HepG2 (cell line): ENCODE results near the gene ANKRD1. TPM values are rescaled to one million over a fixed set of nuclear protein-coding genes. Genes with fewer than 3 reads are reported as not detected.

Experiments
- ATF7-NPFF ChIP-seq: sonication (generic); formaldehyde crosslinking; IDR thresholded peaks from 2 replicates; pipeline ENCODE4 v1.8.1; 2023; ENCODE audit warnings: mild to moderate bottlenecking, low read depth, missing genetic modification reagents, moderate library complexity
- GLI4 ChIP-seq: sonication (generic); formaldehyde crosslinking; IDR thresholded peaks from 2 replicates; pipeline ENCODE4 v1.5.1; 2020; ENCODE audit warnings: missing genetic modification reagents, mild to moderate bottlenecking, moderate library complexity, borderline replicate concordance
- IRF9 ChIP-seq: sonication (generic); formaldehyde crosslinking; IDR thresholded peaks from 2 replicates; pipeline ENCODE4 v1.8.0; 2022; ENCODE audit warnings: missing genetic modification reagents, mild to moderate bottlenecking, borderline replicate concordance
- KAT2B ChIP-seq: fragments of 150-350 bp; IDR thresholded peaks from 2 replicates; pipeline ENCODE4 v1.6.1; 2014; ENCODE audit warnings: low read depth, low read length, borderline replicate concordance
- KIAA2018 ChIP-seq: sonication (generic); formaldehyde crosslinking; IDR thresholded peaks from 2 replicates; pipeline ENCODE4 v1.5.0; 2020; ENCODE audit warnings: mild to moderate bottlenecking, missing genetic modification reagents, borderline replicate concordance
- NCOA1 ChIP-seq: sonication (generic); formaldehyde crosslinking; IDR thresholded peaks from 2 replicates; pipeline ENCODE4 v1.9.0; 2021; ENCODE audit warnings: missing genetic modification reagents
- POLR2AphosphoS2 ChIP-seq: IDR thresholded peaks from 2 replicates; pipeline ENCODE4 v1.6.1; 2011; ENCODE audit warnings: low read depth, low read length, improper control_type of control experiment
- SKIL ChIP-seq: sonication (generic); formaldehyde crosslinking; IDR thresholded peaks from 2 replicates; pipeline ENCODE4 v1.8.0; 2022; ENCODE audit warnings: missing genetic modification reagents, mild to moderate bottlenecking, moderate library complexity, borderline replicate concordance
- TRIM22 ChIP-seq: fragments of 450-650 bp; IDR thresholded peaks from 2 replicates; pipeline ENCODE4 v1.6.1; 2017
- TRIM24 ChIP-seq: sonication (generic); formaldehyde crosslinking; IDR thresholded peaks from 2 replicates; pipeline ENCODE4 v1.8.0; 2022; ENCODE audit warnings: mild to moderate bottlenecking, missing genetic modification reagents
- YEATS4 ChIP-seq: sonication (generic); formaldehyde crosslinking; IDR thresholded peaks from 2 replicates; pipeline ENCODE4 v1.4.0; 2020; ENCODE audit warnings: missing genetic modification reagents, borderline replicate concordance
- ZNF329 ChIP-seq: sonication (generic); formaldehyde crosslinking; IDR thresholded peaks from 2 replicates; pipeline ENCODE4 v1.9.0; 2021; ENCODE audit warnings: low read depth, mild to moderate bottlenecking, missing genetic modification reagents
- ZNF567 ChIP-seq: sonication (generic); formaldehyde crosslinking; IDR thresholded peaks from 2 replicates; pipeline ENCODE4 v1.8.1; 2023; ENCODE audit warnings: mild to moderate bottlenecking, missing genetic modification reagents, borderline replicate concordance
- ZNF772 ChIP-seq: sonication (generic); formaldehyde crosslinking; IDR thresholded peaks from 2 replicates; pipeline ENCODE4 v1.5.0; 2020; ENCODE audit warnings: mild to moderate bottlenecking, missing genetic modification reagents
- ZNF879 ChIP-seq: sonication (generic); formaldehyde crosslinking; IDR thresholded peaks from 2 replicates; pipeline ENCODE4 v1.8.1; 2023; ENCODE audit warnings: missing genetic modification reagents
- polyA plus RNA-seq, 8 experiments: library from polyadenylated mRNA; depleted of rRNA in 3 of 8; stranded (reverse) in 7 of 8; unstranded in 1 of 8; fragments of >200 nt; fragmentation: Illumina TruSeq in 4 of 8; extraction: Trizol in 4 of 8; gene quantifications; 2 replicates each; pipeline versions ENCODE4 v1.2.1 to v1.2.3, GENCODE V29; 2011 to 2016; ENCODE audit warnings: low read depth in 4 of 8, missing spikeins in 1 of 8, mixed read lengths in 1 of 8; ENCODE audit not compliant: insufficient read depth in 1 of 8
- total RNA-seq, 5 experiments: library from RNA; depleted of rRNA; stranded (reverse); fragments of >200 nt; fragmentation: Illumina TruSeq; extraction: Trizol; gene quantifications; 2 replicates each; pipeline ENCODE4 v1.2.3, GENCODE V29; 2016; ENCODE audit warnings: low read depth in 1 of 5

ANKRD1 gene
- total and polyA plus RNA-seq, 2 of the 13 experiments (the other 11 are each of a cell fraction or from before 2014, with no cell fraction given): 19.4 to 41.8 TPM

GRCh38 chr10:90930971-90931871 is 10.3 kb upstream of the ANKRD1 start (continued):
- TF ChIP-seq KIAA2018 (CRISPR knock-in tag) (no peak), TRIM24 (CRISPR knock-in tag) (0 out of 2 replicates have a peak, but pooled peaks have one; percentile 18), IRF9 (CRISPR knock-in tag) (no peak), GLI4 (CRISPR knock-in tag) (no peak), ZNF329 (CRISPR knock-in tag) (no peak), ZNF567 (0 out of 2 replicates have a peak, but pooled peaks have one; percentile 64), NCOA1 (CRISPR knock-in tag) (no peak), SKIL (peak; percentile 59; the same call in 1 of the 2 replicates), ATF7-NPFF (CRISPR knock-in tag) (no peak), KAT2B (no peak), ZNF879 (CRISPR knock-in tag) (no peak), YEATS4 (CRISPR knock-in tag) (peak; percentile 44; the same call in 1 of the 2 replicates), ZNF772 (CRISPR knock-in tag) (no peak), POLR2AphosphoS2 (no peak), TRIM22 (no peak)
